ENCODE data around the gene IL33.

IL33 gene

GRCh38 chr9:6232336-6232945 is 16.8 kb downstream of the IL33 start:
- no peak for DNase-seq
- Histone ChIP-seq H3K79me2 (ENCODE audit: insufficient read depth, low read length) (no peaks in the 10 kb centered on the region), H3K9me3 (ENCODE audit: insufficient read depth, low read length, severe bottlenecking) (no peaks in the 10 kb centered on the region), H3K4me3 (ENCODE audit: low read depth in 1 of 2, low read length in 2 of 2) (no peak overlapping the region), H3K4me2 (ENCODE audit: insufficient read depth, low read length) (no peak overlapping the region), H3K4me1 (ENCODE audit: insufficient read depth, low read length) (no peaks in the 10 kb centered on the region), H3K27ac (ENCODE audit: low read length) (no peak overlapping the region), H3K36me3 (ENCODE audit: insufficient read depth, low read length) (no peaks in the 10 kb centered on the region), H4K20me1 (ENCODE audit: insufficient read depth, low read length) (no peaks in the 10 kb centered on the region), H3K27me3 (ENCODE audit: insufficient read depth, low read length, poor library complexity) (peaks cover 7% of the 10 kb centered on the region), H3K9ac (ENCODE audit: low read depth, low read length) (no peak overlapping the region), H2AFZ (ENCODE audit: low read depth, low read length) (no peak overlapping the region)
- TF ChIP-seq CTCF (IDR thresholded peaks at IDR 0.05; ENCODE audit: borderline replicate concordance, extremely low read depth, low read length, poor library complexity, severe bottlenecking) = no peak
- TF ChIP-seq EZH2 (IDR thresholded peaks at IDR 0.05; ENCODE audit: borderline replicate concordance, low read depth, low read length, severe bottlenecking) = no peak
- no peak for ATAC-seq (ENCODE audit: insufficient read depth, low read depth)

GRCh38 chr9:6234014-6234413 is 18.4 kb downstream of the IL33 start:
- TF ChIP-seq CTCF (IDR thresholded peaks at IDR 0.05; ENCODE audit: borderline replicate concordance, extremely low read depth, low read length, poor library complexity, severe bottlenecking) (no peak), EZH2 (IDR thresholded peaks at IDR 0.05; ENCODE audit: borderline replicate concordance, low read depth, low read length, severe bottlenecking) (no peak)
- no peaks in the 10 kb centered on the region for H4K20me1 ChIP-seq (ENCODE audit: insufficient read depth, low read length)
- H3K36me3 ChIP-seq (ENCODE audit: insufficient read depth, low read length) = no peaks in the 10 kb centered on the region
- no peaks in the 10 kb centered on the region for H3K9me3 ChIP-seq (ENCODE audit: insufficient read depth, low read length, severe bottlenecking)
- H3K79me2 ChIP-seq (ENCODE audit: insufficient read depth, low read length) = no peaks in the 10 kb centered on the region
- no peak overlapping the region for H3K4me2 ChIP-seq (ENCODE audit: insufficient read depth, low read length)
- H3K4me3 ChIP-seq (ENCODE audit: low read depth in 1 of 2, low read length in 2 of 2) = no peak overlapping the region
- ATAC-seq (ENCODE audit: insufficient read depth, low read depth) = no peak
- H3K4me1 ChIP-seq (ENCODE audit: insufficient read depth, low read length) = no peaks in the 10 kb centered on the region
- H3K9ac ChIP-seq (ENCODE audit: low read depth, low read length) = no peak overlapping the region
- no peak overlapping the region for H3K27ac ChIP-seq (ENCODE audit: low read length)
- H3K27me3 ChIP-seq (ENCODE audit: insufficient read depth, low read length, poor library complexity) = peaks cover 4% of the 10 kb centered on the region
- no peak overlapping the region for H2AFZ ChIP-seq (ENCODE audit: low read depth, low read length)
- DNase-seq = no peak

- H3K4me1 ChIP-seq (ENCODE audit: insufficient read depth, low read length) = no peaks in the 10 kb centered on the region
- no peaks in the 10 kb centered on the region for H4K20me1 ChIP-seq (ENCODE audit: insufficient read depth, low read length)
- no peak overlapping the region for H3K9ac ChIP-seq (ENCODE audit: low read depth, low read length)
- no peak for ATAC-seq (ENCODE audit: insufficient read depth, low read depth)
- no peaks in the 10 kb centered on the region for H3K9me3 ChIP-seq (ENCODE audit: insufficient read depth, low read length, severe bottlenecking)
- no peaks in the 10 kb centered on the region for H3K36me3 ChIP-seq (ENCODE audit: insufficient read depth, low read length)
- no peak for DNase-seq
- H3K27ac ChIP-seq (ENCODE audit: low read length) = no peak overlapping the region
- H2AFZ ChIP-seq (ENCODE audit: low read depth, low read length) = no peak overlapping the region
- no peak for TF ChIP-seq CTCF (IDR thresholded peaks at IDR 0.05; ENCODE audit: borderline replicate concordance, extremely low read depth, low read length, poor library complexity, severe bottlenecking)
- no peak for TF ChIP-seq EZH2 (IDR thresholded peaks at IDR 0.05; ENCODE audit: borderline replicate concordance, low read depth, low read length, severe bottlenecking)
- no peaks in the 10 kb centered on the region for H3K27me3 ChIP-seq (ENCODE audit: insufficient read depth, low read length, poor library complexity)
- no peaks in the 10 kb centered on the region for H3K79me2 ChIP-seq (ENCODE audit: insufficient read depth, low read length)
- no peak overlapping the region for H3K4me2 ChIP-seq (ENCODE audit: insufficient read depth, low read length)
- no peak overlapping the region for H3K4me3 ChIP-seq (ENCODE audit: low read depth in 1 of 2, low read length in 2 of 2)
Observed at GRCh38 chr9:6237267-6237666, 21.7 kb downstream of the IL33 start.
